22Rv1 (cell line): ENCODE data around the gene SLC6A3.

Source experiments
- ZFX ChIP-seq: fragments of 450-650 bp; IDR thresholded peaks from 2 replicates; pipeline ENCODE4 v1.6.1; 2017; ENCODE audit warnings: antibody characterized with exemption, borderline replicate concordance
- TF ChIP-seq, protein P1 (sequence below): fragments of 450-650 bp; IDR thresholded peaks from 2 replicates; pipeline ENCODE4 v1.5.1; 2017; ENCODE audit warnings: mild to moderate bottlenecking

DNA sequence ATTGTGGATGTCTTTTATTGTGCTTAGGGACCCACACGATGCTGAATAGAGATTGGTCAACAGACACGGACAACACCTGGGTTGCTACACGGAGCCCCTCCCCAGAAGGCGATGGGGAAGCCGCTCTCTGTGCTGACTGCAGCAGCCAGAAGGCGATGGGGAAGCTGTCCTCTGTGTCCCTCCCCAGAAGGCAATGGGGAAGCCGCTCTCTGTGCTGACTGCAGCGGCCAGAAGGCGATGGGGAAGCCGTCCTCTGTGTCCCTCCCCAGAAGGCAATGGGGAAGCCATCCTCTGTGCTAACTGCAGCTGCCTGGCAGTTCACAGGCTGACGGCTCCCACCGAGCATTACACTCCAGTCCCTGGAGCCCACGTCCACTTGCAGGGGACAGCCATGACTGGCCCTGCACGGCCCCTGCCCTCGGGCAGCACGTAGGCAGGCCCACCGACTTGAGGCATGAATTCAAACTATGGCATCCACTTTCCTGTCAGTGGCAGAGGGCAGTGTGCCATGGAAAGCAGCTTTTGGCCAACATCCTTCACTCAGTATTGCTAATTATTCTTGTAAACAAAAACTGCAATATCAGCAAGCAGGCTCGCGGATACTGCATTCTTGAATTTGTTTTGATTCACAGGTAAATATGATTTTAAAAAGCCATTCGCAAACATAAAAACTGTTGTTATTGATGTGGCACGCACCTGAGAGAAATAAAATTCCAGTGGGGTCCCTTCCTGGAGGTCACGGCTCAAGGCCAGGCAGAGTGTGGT lies 52.3 kb downstream of the SLC6A3 start:
- TF ChIP-seq, protein P1, sequence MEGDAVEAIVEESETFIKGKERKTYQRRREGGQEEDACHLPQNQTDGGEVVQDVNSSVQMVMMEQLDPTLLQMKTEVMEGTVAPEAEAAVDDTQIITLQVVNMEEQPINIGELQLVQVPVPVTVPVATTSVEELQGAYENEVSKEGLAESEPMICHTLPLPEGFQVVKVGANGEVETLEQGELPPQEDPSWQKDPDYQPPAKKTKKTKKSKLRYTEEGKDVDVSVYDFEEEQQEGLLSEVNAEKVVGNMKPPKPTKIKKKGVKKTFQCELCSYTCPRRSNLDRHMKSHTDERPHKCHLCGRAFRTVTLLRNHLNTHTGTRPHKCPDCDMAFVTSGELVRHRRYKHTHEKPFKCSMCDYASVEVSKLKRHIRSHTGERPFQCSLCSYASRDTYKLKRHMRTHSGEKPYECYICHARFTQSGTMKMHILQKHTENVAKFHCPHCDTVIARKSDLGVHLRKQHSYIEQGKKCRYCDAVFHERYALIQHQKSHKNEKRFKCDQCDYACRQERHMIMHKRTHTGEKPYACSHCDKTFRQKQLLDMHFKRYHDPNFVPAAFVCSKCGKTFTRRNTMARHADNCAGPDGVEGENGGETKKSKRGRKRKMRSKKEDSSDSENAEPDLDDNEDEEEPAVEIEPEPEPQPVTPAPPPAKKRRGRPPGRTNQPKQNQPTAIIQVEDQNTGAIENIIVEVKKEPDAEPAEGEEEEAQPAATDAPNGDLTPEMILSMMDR: no peak
- TF ChIP-seq ZFX: no peak
